Activated CD8-positive, alpha-beta memory T cell treated with anti-CD3 and anti-CD28 coated beads for 36 hours (primary cell): ENCODE measurements around the gene SLC1A3. TPM values are rescaled to one million over a fixed set of nuclear protein-coding genes. Genes with fewer than 3 reads are reported as not detected.
"Not testable (repeated sequence)": the region's sequence is repeated elsewhere in the genome, so short reads cannot be mapped to it uniquely, and the experiment has no call there.

Experiments
- CTCF ChIA-PET: fragments of 350-600 bp; sonication (Branson Sonifier 250); formaldehyde crosslinking; loops from one replicate; lab custom pipeline; 2021; ENCODE audit warnings: antibody characterized with exemption; lab: Charles Lee
- POLR2A ChIA-PET: fragments of 350-600 bp; sonication (Branson Sonifier 250); formaldehyde crosslinking; loops from one replicate; lab custom pipeline; 2021; ENCODE audit warnings: antibody characterized with exemption; lab: Charles Lee
- total RNA-seq, 2 experiments: library from RNA; stranded (reverse); gene quantifications; one replicate each; pipeline ENCODE4 v1.2.3, GENCODE V29; 2021

Gene SLC1A3
- total RNA-seq, 2 experiments from 2014 or later: 0.42 TPM; not detected in 1

DNA sequence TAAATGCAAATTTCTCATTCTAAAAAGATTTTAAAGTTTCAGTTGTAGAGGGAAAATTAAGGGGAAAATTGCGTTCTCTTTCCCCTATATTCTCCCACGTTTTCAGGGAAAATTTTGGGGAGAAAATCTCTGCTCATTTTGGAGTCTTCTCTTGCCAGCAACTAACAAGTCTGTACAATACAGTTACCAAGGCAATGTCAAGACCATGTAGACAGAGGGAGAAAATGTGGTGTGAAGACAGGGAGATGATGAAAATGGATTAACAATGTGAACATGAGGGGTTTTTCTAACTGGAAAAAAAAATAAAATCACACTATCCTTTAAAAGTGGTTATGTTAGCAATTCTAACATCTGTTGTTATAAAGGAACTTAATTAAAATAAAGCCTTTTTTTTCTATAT, 22.3 kb downstream of the SLC1A3 start:
- POLR2A ChIA-PET: no interaction called here
- CTCF ChIA-PET: no interaction called here

DNA sequence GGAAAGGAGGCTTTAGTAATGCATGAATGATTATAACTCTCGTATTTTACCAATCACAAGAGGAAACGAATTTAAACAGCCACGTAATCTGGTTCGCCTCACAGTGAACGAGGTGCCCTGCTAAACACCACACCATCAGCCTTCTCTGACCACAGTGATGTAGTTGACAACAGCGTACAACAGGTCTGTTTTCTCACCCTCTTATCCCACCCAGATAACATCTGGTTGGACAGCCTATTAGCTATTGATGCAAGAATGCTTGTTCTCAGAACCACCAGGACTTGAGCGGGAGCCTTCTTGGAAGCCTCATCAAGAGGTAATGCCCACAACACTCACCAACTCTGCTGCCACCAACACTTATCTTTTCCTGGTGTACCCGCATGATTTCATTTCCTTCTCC, 23.3 kb downstream of the SLC1A3 start:
- POLR2A ChIA-PET: no interaction called here

DNA sequence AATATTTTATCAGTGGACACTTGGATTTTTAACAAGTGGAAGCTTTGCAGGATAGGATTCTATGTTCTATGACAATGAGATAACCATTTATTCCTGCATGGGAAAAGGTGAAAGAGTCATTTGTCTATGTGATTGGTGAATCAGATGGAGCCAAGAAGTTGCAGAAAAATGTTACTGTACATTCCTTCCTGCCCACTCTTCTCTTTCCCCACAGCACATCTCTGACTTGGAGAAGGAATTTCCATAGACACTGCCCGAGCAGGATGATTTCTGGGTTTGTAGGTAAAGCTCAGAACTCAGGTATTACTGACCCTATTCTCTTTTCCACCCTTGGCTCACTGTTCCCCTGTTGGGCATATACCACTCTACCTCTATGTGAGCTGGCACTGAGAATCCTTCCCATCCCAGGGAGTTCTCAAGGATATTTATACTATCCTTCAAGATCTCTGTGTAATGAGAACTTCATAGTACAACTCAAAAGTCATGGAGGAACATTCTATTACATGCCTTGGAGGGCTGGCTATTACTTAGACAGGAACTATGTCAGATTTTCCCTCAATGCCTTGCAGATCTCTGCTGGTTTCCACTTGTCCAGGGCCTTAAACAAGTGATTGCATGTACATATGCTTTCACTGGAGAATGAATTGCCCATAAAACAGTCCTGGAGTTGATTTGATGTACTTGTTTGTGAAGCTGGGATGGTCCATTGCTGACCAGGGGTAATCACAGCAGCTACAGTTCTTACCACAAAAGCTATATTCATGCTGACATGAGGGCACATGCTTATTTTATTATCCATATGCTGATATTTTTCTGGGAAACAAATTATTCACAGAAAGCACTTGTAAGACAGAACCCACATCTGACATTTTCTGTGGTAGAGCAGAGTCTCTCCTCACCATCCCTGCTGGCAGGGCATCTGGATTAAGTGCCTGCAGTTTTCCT, 24.1 kb downstream of the SLC1A3 start:
- ChIA-PET POLR2A (no interaction called here), CTCF (no interaction called here)

More for the DNA sequence above, 23.3 kb downstream of the SLC1A3 start:
- CTCF ChIA-PET: no interaction called here

DNA sequence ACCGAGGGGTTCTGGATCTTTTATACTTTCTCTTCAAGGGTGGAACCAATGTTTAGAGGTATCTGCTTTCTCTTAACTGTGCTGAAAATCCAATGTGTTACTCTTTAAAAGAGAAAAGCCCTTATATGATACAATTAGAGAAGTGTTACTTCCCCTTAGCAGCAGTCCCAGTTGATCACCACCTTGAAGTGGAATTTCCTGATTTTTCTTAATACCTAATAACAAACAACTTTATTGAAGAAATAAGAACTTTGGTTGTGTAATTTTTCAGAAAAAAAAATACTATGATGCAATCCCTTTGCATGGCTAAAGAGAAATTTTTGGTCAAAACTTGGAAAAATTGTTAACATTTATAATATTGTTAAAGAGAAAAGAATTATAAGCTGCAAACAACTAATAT, 24.7 kb downstream of the SLC1A3 start:
- CTCF ChIA-PET: no interaction called here

DNA sequence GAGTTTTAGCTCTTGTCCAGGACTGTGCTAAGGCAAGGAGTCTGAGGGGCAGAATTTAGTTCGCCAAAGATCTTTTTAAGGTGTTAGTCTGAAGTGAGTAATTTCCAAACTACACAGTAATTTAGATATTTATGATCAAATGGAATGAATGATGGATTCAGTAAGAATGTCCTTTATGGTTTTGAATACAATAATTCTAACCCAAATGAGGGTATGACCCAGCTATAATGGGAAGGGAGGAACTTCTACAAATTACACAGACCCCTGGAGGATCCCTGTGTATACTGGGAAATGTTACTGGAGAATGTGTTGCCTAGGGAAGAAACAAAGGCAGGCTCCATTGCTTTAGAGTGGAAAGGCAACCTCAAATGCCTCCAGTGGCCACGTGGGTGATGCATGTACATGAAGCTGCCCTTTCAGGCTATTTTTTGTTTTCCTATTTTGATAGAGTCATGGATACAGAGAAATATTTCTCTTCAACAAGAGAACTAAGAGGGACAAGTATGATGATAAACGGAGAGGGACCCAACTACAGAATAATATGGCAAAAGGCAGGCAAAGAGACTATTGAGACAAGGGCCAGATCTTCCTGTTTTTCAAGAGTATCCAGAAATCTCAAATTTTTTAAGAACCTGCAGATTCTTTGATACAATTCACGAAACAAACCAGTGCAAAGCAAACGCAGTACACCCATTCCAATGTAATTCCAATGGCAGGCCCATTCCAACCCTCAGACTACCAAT, 25.4 kb downstream of the SLC1A3 start:
- POLR2A ChIA-PET: no interaction called here
- CTCF ChIA-PET: no interaction called here

More for the DNA sequence above, 24.7 kb downstream of the SLC1A3 start:
- POLR2A ChIA-PET: no interaction called here

DNA sequence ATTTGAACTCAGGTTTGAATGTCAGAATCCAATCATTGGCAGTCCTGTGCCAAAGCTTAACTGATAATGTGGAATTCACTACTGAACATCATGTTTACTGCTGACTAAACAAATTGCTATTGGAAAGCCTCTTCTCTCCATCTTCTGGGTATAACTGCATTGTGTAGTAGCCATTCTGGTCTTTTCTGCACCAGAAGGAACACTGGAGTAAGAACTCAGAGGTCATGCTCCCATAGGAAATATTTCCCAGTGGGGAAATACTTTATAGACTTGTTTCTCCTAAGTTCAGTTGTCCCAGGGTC, 25.9 kb downstream of the SLC1A3 start:
- POLR2A ChIA-PET: no interaction called here
- CTCF ChIA-PET: no interaction called here

DNA sequence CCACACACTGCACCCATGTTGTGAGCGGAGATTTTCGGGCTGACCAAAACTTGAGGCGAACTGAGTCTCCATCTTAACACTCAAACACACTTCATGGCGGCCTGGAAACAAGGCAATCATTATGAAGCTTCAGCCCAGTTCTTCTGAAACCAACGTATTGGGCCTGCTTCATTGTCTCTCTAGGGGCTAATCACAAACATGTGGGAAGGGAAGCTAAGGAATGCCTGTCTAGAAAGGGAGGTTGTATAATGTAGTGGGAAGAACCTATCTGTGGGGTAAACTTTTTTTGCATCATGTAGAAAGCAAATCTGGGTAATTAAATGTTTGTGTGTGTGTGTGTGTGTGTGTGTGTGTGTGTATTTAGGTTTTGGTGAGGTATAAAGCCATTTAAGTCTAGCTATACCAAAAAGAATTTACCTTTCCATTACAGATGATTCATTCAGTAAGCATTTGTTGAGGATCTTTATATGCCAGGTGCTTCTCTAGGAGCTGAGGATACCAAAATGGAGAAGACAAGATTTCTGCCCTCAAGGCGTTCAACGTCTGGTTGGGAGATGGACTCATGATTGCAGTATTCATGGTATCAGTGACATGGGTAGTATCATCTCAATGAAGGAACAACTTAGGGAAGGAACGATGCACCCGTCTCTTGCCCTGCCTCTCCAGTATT, 29.4 kb downstream of the SLC1A3 start:
- ChIA-PET CTCF (no interaction called here), POLR2A (no interaction called here)

DNA sequence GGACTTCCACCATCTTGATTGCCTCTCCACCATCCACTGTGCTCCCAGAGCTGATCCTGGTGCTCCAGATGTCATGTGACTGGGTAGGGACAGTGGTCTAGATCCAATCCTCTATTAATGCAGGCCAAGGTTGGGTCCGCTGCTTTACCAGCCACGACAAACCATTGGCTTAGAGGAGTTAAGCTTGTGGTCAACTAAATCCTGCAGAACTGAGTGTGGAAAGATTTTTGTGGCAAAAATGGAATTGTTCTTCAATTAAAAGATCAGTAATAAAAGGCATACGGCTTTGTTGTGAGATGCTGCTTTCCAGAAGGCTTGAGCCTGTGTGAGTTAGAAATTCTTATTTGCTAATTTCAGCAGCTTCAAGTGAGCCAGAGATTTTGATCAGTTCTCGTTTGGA, 30.7 kb downstream of the SLC1A3 start:
- ChIA-PET CTCF (no interaction called here), POLR2A (no interaction called here)

DNA sequence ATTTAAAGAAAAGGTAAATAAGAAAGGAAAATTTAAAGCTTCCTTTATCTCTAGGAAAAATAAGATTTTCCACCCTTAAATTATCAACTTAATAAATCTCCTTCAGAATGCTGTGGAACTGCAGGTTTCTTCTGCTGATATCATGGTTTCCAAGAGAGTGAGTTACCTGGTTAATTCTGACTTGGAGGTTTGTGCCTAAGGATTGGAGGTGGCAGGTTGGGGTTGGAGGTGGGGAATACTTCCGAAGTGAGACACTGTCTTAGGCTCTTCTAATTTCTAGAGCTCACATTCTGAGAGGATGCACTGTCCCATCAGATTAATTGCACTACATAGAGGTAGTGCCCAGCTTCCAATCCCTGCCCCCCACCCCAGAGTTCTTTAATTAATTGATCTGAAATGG, 31.1 kb downstream of the SLC1A3 start:
- POLR2A ChIA-PET: no interaction called here
- CTCF ChIA-PET: no interaction called here

DNA sequence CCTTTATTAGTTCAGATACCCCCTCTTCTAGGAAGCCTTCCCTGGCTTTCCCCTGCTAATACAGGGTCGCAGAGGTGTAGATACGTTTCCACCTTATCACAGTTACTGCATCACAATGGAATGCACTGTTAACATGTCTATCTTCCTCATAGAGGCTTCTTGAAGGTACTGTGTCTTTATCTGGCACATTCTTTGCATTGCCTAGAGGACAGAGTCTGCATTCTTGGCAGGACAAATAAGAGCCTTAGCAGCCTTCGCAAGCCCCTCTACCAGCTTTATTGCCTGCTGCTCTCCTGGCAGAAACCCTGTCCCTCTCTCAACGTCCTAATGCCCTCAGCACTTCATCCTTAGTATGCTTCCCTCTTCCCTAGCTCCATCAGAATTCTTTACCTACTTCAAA, 31.6 kb downstream of the SLC1A3 start:
- ChIA-PET CTCF (no interaction called here), POLR2A (no interaction called here)

DNA sequence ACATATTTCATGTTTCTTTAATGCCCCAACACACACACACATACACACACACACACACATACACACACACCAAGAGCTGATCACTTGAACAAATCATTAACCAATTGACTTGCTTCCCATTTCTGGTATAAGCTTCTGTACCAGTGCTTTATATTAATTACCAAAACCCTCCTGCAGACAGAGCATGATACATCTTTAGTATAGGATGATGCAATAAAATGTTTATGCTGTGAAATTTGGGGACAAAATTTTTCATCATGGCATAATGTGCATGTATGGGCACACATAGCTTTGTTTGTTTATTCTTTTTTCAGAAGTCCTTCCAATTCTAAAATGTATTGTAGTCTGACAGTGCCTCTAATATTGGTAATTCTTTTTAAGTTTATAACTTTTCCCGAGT, 34.5 kb downstream of the SLC1A3 start:
- ChIA-PET CTCF (no interaction called here), POLR2A (no interaction called here)

DNA sequence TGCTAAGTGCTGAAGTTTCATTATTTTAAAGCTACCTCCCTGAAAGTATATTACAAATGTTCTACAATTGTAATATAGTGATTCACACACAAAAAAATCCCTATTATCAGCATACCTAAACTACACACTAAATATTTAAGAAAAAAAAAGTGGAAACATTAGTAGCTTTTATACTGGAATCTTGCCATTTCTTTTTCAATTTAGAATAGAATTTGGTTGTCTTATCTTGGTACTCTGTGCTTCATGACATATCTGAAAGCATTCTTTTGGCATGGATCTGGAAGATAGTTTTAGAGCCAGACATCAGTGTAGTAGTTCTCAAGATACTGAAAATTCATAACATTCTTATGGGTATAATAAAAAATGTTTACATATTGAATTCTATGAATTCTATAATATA, 35.0 kb downstream of the SLC1A3 start:
- CTCF ChIA-PET: interaction anchor here (0.7 kb wide), 1 partner anchor 22 kb away, joined by 3 read pairs; no protein-coding TSS in a partner anchor
- POLR2A ChIA-PET: no interaction called here

DNA sequence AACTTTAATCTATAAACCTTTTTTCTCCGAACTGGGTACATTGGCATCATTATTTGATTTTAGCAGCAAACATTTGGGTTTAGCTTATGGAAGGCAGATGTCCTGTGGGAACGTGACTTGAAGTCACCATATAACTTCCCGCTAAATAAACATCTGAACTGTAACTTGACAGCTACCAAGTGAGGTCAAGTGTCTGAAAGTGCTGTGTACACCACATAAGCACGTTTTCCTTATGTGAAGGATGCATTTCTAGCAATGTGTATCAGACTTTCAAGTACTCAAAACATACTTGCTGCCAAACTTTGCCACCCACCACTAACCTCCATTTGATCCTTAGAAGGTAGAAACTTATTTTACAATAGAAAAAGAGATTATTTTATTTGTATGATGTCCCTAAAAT, 35.7 kb downstream of the SLC1A3 start:
- POLR2A ChIA-PET: no interaction called here
- CTCF ChIA-PET: interaction anchor here (0.7 kb wide), 1 partner anchor 23 kb away, joined by 3 read pairs; no protein-coding TSS in a partner anchor

DNA sequence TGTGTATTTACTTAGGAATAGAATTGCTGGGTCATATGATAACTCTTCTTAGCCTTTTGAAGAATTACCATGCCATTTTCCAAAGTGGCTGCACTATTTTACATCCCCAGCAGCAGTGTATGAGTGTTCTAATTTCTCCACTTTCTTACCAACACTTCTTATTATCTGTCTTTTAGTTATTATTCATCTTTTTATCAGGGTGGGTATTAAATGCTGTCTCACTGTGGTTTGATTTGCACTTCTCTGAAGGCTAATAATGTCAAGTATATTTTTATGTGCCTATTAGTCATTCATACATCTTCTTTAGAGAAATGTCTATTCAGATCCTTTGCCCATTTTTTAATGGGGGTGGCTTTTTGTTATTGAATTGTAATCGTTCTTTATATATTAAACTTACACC, 36.8 kb downstream of the SLC1A3 start:
- ChIA-PET CTCF (no interaction called here), POLR2A (no interaction called here)

DNA sequence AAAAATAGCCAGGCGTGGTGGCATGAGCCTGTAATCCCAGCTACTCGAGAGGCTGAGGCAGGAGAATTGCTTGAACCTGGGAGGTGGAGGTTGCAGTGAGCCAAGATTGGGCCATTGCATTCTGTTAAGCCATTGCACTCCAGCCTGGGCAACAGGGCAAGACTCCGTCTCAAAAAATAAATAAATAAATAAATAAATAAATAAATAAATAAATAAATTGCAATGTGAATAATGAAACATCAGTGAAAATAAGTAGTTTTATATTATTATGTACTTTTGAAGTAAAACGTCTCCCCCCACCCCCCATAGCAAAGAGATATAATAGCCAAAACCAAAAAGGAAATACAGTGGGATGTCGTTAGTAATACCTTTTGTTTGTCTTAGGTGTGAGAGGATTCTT, 37.4 kb downstream of the SLC1A3 start:
- CTCF ChIA-PET: not testable (repeated sequence)

DNA sequence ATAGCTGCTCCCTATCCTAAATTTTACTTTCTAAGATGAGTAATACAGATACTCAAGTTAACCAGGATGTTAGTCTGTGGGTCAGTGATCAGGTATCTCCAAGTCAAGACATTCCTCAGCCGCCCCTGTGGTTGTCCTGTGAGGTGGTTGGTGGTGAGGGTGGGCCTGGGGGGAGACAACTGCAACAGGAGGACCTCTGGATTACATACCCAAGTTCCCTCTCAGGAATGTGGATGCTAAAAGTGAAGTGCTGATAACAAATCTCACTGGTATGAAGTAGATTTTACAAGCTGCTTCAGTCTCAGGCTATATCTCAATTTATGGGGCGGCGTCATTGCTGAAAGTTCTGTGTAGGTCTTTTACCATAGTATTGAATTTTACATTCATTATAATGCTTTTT, 38.3 kb downstream of the SLC1A3 start:
- POLR2A ChIA-PET: no interaction called here
- CTCF ChIA-PET: no interaction called here

More for the DNA sequence above, 37.4 kb downstream of the SLC1A3 start:
- POLR2A ChIA-PET: not testable (repeated sequence)

DNA sequence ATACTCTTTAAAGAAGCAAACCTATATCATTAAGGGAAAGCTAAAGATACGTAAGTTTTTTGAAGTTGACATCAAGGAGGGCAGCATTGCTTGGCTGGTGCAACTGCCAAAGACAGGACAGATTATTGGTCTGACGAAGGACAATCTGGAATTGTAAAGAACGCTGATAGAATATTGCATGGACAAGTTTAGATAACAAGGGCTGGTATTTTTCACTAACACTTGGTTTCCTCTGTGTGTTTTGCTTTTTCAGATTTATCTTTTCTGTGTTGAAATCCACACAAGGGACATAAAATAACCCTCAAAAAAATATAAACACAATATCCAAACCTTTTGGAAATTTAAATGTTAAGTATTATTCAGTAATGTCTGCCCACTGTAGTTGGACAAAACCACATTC, 39.7 kb downstream of the SLC1A3 start:
- ChIA-PET CTCF (no interaction called here), POLR2A (no interaction called here)

DNA sequence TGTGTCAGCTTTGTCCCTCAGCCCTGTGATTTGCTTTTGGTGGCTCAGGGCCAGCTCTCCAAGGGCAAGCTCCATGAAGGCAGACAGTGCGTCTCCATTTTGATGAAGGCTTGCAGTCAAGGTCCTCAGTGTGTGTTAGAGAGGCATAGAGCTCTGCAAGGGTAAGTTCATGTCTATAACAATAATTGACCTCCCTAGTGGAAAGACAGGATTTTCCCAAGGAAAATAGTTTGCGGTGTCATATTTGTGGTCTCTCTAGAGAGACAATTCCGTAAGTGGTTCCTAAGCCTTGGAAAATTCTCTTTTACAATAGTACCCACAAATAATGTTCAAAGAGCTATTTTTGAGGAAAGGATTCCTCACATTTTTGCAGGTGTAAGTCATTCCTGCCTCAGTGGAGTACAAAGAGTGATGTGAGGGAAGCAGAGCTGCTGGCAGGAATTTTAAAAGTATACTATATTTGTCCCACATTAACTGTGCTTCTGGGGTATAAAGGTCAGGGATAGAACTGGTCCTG, 40.2 kb downstream of the SLC1A3 start:
- POLR2A ChIA-PET: no interaction called here
- CTCF ChIA-PET: no interaction called here

DNA sequence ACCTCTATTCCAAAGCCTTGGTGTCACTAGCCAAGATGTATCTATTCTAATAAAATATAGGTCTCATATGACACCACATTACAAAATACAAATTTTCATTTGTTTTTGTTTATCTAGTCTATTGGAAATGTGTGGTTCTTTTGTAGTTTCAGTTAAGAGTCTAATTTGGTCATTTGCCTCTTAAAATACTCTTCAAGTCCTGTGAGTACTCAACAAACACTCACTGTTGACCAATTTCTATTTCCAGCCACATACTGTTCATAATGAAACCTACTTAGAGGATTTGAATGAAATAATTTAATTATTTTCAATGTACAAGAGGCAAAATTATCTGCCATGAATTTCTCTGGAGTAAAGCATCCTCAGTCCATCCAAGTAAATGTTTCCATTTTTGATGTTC, 40.6 kb downstream of the SLC1A3 start:
- CTCF ChIA-PET: no interaction called here
- POLR2A ChIA-PET: no interaction called here

DNA sequence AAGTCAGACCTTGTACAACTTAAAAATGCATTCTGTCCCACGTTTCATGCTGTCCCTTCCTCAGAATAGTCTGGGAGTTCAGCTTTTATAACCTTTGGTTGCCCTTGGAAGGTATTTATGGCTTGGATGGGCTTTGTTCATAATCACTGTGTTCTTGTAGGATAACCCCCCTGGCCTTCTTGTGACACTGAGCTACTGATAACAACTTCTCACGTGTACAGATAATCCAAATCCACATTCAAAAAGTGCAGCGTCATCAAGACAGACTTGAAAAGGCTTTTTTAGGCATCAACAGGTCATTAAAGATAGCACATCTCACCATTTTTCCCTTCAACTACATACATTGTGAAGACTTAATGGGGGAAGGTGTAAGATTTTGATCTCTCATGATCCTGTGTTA, 42.0 kb downstream of the SLC1A3 start:
- POLR2A ChIA-PET: no interaction called here
- CTCF ChIA-PET: no interaction called here
